ENCODE results near the gene CLEC9A.

GRCh38 chr12:9999016-9999415 is 31.5 kb upstream of the CLEC9A start, which contains the start of gene CLEC1B:
- no peak for TF ChIP-seq CTCF (IDR thresholded peaks at IDR 0.05)
- no peak for TF ChIP-seq POLR2A (IDR thresholded peaks at IDR 0.05)

All from heart left ventricle (tissue), 13 donors.